ENCODE results near the gene FARP1.
"Not testable (repeated sequence)": the region's sequence is repeated elsewhere in the genome, so short reads cannot be mapped to it uniquely, and the experiment has no call there.

FARP1 gene

GRCh38 chr13:98267080-98267912 lies 124.4 kb downstream of the FARP1 start:
- DNase-seq (ENCODE audit: low read depth), result no peak
- no peak overlapping the region for H3K4me3 ChIP-seq (replicated peaks; ENCODE audit: low read depth, low read length)
- no peak for TF ChIP-seq CTCF (IDR thresholded peaks at IDR 0.05; ENCODE audit: low read length, missing control alignments)

GRCh38 chr13:98269386-98269785 lies 126.5 kb downstream of the FARP1 start:
- no peak for TF ChIP-seq CTCF (IDR thresholded peaks at IDR 0.05; ENCODE audit: low read length, missing control alignments)
- no peak for DNase-seq (ENCODE audit: low read depth)
- no peak overlapping the region for H3K4me3 ChIP-seq (replicated peaks; ENCODE audit: low read depth, low read length)

GRCh38 chr13:98270819-98271218 lies 127.9 kb downstream of the FARP1 start:
- no peak for DNase-seq (ENCODE audit: low read depth)
- TF ChIP-seq CTCF (IDR thresholded peaks at IDR 0.05; ENCODE audit: low read length, missing control alignments), result no peak
- no peak overlapping the region for H3K4me3 ChIP-seq (replicated peaks; ENCODE audit: low read depth, low read length)

- not testable (repeated sequence) for DNase-seq (ENCODE audit: low read depth); H3K4me3 ChIP-seq (replicated peaks; ENCODE audit: low read depth, low read length)
Observed at GRCh38 chr13:98271646-98272045, 128.8 kb downstream of the FARP1 start.

- H3K4me3 ChIP-seq (replicated peaks; ENCODE audit: low read depth, low read length), result no peak overlapping the region
- no peak for TF ChIP-seq CTCF (IDR thresholded peaks at IDR 0.05; ENCODE audit: low read length, missing control alignments)
- DNase-seq (ENCODE audit: low read depth), result no peak
Observed at GRCh38 chr13:98272549-98272948, 129.7 kb downstream of the FARP1 start.

- no peak for DNase-seq (ENCODE audit: low read depth)
- no peak overlapping the region for H3K4me3 ChIP-seq (replicated peaks; ENCODE audit: low read depth, low read length)
- TF ChIP-seq CTCF (IDR thresholded peaks at IDR 0.05; ENCODE audit: low read length, missing control alignments), result no peak
Observed at GRCh38 chr13:98273067-98273823, 130.4 kb downstream of the FARP1 start.

GRCh38 chr13:98273824-98274742 lies 131.2 kb downstream of the FARP1 start:
- no peak for DNase-seq (ENCODE audit: low read depth)
- no peak for TF ChIP-seq CTCF (IDR thresholded peaks at IDR 0.05; ENCODE audit: low read length, missing control alignments)
- no peak overlapping the region for H3K4me3 ChIP-seq (replicated peaks; ENCODE audit: low read depth, low read length)
